ENCODE data around the gene CCDC7.
A peak's percentile ranks its signal among the peaks of the same experiment; 100 is the strongest.
"Not testable (repeated sequence)": the region's sequence is repeated elsewhere in the genome, so short reads cannot be mapped to it uniquely, and the experiment has no call there.

The CCDC7 gene

GRCh38 chr10:32692174-32692573 lies 246.2 kb downstream of the CCDC7 start:
- TF ChIP-seq CTCF (conservative IDR thresholded peaks at IDR 0.05; ENCODE audit: control insufficient read depth, insufficient read depth, low read depth, low read length), result no peak
- DNase-seq (ENCODE audit: low read depth), result peak; percentile 89
- H3K4me3 ChIP-seq (ENCODE audit: control insufficient read depth, low read depth, low read length), result no peak overlapping the region

GRCh38 chr10:32693441-32693979 lies 247.6 kb downstream of the CCDC7 start:
- no peak overlapping the region for H3K4me3 ChIP-seq (ENCODE audit: control insufficient read depth, low read depth, low read length)
- DNase-seq (ENCODE audit: low read depth), result no peak
- TF ChIP-seq CTCF (conservative IDR thresholded peaks at IDR 0.05; ENCODE audit: control insufficient read depth, insufficient read depth, low read depth, low read length), result no peak

- DNase-seq (ENCODE audit: low read depth); H3K4me3 ChIP-seq (ENCODE audit: control insufficient read depth, low read depth, low read length): not testable (repeated sequence)
Observed at GRCh38 chr10:32699683-32700082, 253.7 kb downstream of the CCDC7 start.

GRCh38 chr10:32713560-32713959 lies 267.6 kb downstream of the CCDC7 start:
- DNase-seq (ENCODE audit: low read depth), result peak; percentile 2
- no peak overlapping the region for H3K4me3 ChIP-seq (ENCODE audit: control insufficient read depth, low read depth, low read length)
- TF ChIP-seq CTCF (conservative IDR thresholded peaks at IDR 0.05; ENCODE audit: control insufficient read depth, insufficient read depth, low read depth, low read length), result peak; percentile 24

GRCh38 chr10:32731527-32731926 lies 285.6 kb downstream of the CCDC7 start:
- no peak overlapping the region for H3K4me3 ChIP-seq (ENCODE audit: control insufficient read depth, low read depth, low read length)
- DNase-seq (ENCODE audit: low read depth), result no peak
- no peak for TF ChIP-seq CTCF (conservative IDR thresholded peaks at IDR 0.05; ENCODE audit: control insufficient read depth, insufficient read depth, low read depth, low read length)

GRCh38 chr10:32738958-32739357 lies 293.0 kb downstream of the CCDC7 start:
- DNase-seq (ENCODE audit: low read depth), result no peak
- no peak overlapping the region for H3K4me3 ChIP-seq (ENCODE audit: control insufficient read depth, low read depth, low read length)
- TF ChIP-seq CTCF (conservative IDR thresholded peaks at IDR 0.05; ENCODE audit: control insufficient read depth, insufficient read depth, low read depth, low read length), result no peak

GRCh38 chr10:32744321-32744720 lies 298.4 kb downstream of the CCDC7 start:
- no peak for TF ChIP-seq CTCF (conservative IDR thresholded peaks at IDR 0.05; ENCODE audit: control insufficient read depth, insufficient read depth, low read depth, low read length)
- no peak overlapping the region for H3K4me3 ChIP-seq (ENCODE audit: control insufficient read depth, low read depth, low read length)
- DNase-seq (ENCODE audit: low read depth), result no peak

Measured in fibroblast of mammary gland (primary cell).